ENCODE data around the gene STAT3.
A peak's percentile ranks its signal among the peaks of the same experiment; 100 is the strongest.
"Not testable (repeated sequence)": the region's sequence is repeated elsewhere in the genome, so short reads cannot be mapped to it uniquely, and the experiment has no call there.

Gene STAT3

DNA sequence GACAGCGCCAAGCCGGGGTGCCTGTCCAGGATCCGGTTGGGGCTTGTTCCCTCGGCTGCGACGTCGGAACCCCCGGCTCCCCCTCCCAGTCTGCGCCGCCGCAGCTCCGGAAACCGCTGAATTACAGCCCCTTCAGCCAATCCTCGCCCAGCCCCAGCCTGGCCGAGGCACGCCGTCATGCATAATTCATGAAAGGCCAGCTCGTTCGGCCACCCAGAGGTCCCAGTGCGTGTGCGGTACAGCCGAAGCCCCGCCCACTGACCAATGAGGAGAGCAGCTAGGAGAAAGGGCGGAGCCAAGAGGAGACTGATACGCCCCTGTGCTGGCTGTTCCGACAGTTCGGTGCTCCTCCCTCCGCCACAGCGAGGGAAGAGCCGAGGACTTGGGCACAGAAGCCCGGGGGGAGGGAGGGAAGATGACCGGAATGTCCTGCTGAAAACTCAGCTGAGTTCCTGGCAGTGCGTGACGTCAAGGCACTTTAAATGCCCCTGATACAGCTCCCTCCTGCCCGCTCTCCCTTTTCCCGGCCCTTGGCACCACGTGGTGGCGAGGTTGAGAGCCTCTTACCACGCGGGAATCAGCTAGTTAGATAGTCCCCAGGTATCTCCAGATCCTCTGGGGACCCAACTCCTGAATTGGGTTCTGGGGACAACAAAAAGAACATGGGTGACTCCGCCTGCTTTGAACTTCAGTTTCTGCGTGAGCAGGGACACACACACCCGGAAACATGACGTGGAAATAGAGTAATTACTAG is at the start of gene STAT3:
Gene STAT3, minus strand, starts transcription at position 62 of the 754 bp plus-strand sequence. CDS start 39,926 bp downstream, outside the sequence.
- peak; percentile 98 to 99 for DNase-seq

DNA sequence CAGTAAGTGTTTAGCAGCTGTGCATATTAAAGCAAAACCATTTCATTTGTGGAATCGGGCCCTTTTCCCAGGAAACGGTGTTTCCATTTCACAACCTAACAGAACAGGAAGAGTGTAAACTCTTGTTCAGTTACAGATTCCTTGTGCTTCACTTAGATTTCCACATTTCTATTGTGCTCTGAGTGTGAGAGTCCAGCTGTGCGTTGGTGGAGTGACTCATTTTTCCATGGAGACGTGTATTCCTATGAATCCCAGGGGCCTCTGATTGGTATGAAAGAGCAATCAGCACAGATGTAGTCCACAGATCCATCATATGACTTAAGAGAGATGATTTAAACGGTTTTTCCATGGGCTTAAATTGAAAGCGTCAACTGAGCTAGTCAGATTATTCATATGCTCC is 48.1 kb upstream of the STAT3 start:
- DNase-seq = no peak

DNA sequence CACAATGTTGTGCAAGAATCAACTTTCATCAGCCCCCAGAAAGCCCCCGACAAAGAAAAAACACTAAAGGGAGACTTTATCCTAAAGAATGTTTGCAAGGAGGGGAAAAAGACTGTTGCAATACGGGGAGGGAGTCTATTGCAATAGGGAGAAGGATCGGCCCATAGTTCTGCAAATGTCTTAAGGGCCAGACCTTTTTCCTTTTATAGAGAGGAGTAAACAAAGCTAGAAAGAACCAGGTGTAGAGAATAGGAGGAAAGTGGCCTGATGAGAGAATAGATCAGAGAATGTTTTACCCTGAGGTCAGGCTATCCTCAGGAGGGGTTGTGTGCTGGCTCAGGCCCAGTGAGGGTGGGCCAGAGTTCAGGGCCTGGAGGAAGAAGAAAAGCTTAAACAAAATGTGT is 43.5 kb upstream of the STAT3 start:
- no peak for DNase-seq

DNA sequence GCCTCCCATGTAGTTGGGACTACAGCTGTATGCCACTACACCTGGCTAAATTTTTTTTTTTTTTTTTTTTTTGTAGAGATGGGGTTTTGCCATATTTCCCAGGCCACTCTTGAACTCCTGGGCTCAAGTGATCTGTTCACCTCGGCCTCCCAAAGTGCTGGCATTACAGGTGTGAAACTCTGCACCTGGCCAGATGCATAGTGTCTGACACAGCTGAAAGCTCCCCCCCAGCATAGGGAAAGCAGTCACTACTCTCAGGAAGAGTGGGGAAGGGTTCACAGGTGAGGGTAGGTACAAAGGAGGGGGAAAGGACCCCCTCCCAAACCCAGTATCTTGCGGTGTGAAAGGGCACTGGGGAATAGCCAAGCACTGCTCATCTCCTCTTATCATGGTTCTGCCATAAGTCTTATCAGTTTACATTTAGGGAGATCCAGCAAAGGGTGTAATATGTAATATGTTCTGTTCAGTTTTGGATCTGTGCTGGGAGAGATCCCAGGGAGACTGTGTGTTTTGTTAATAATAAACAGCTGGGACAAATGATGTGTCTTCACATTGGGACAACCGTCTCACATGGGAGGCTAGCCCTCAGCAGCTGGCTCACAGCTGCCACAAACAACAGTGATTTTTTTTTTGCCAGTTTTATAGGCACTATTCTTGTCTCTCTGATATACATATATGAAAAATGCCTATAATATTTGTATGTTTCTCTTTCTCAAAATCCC is 41.6 kb upstream of the STAT3 start:
- DNase-seq = no peak

DNA sequence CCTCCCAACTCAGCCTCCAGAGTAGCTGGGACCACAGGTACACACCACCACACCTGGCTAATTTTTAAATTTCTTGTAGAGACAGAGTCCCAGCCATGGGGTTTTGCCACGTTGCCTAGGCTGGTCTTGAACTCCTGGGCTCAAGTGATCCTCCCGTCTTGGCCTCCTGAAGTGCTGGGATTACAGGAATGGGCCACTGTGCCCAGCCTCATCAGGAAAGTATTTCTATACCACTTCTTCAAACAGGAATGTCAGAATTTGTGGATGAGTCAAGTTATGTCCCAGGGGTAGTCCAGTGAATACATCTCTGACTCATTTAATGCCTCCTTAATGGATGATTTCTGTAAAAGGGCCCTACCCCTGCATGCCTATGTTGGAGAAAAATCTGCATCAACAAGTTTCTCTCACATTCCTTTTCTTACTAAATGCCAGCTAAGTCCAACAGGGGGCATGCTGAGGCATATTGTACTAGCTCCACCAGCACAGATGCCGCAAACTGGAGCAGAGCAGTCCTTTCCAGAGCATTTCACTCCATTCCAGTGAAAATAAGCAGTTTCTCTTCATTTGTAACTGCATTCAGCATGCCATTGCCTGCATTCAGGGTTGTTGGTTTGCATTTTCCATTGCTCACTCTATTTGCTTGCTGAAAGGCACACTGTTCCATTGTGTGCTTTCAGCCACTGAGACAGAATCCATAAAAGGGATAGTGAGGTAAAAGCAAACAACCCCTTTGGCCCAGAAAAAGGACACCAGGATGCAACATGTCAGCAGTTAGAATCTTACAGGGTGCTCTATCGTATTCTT is 40.1 kb upstream of the STAT3 start:
- DNase-seq = peak; percentile 86 to 92

DNA sequence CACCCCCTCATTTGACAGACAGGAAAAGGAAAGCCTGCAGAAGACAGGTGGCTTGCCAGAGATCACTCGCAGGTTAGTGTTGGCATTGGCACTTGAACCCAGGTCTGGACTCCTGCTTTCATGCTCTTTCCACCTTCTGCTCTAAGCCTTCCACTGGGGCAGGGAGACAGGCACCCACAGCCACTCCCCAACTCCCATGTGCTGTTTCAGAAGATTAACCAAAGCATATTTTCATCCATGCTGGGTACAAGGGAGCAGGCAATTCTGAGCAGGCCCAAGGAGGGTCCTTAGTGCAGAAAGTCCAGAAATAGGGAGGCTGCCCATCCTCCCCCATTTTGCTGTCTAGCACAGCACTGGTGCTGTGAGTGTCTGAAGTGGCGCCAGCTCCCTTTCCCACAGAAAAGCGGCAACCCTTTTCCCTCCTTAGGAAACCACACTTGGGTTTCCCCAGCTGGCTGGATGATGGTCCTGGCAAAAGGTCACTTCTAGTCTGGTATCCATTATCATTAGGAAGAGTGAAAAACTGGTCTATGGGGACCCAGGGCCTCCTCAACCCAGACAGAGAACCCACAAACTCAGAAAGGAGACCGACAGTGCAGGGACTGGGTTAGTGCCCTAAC is 36.9 kb upstream of the STAT3 start:
- no peak for DNase-seq

DNA sequence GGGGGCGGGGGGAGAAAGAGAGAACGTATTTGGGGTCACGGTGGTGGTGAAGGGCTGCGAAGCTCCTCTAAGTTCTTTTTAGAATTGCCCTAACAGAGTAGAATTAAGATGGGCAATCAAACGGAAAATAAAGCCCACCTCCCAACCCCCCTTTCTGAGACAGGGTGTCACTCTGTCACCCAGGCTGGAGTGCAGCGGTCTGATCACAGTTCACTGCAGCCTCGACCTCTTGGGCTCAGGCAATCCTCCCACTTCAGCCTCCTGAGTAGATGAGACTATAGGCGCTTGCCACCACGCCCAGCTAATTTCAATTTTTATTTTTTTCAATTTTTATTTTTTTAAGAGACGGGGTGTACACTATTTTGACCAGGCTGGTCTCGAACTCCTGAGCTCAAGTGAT is 35.5 kb upstream of the STAT3 start:
- DNase-seq = no peak

DNA sequence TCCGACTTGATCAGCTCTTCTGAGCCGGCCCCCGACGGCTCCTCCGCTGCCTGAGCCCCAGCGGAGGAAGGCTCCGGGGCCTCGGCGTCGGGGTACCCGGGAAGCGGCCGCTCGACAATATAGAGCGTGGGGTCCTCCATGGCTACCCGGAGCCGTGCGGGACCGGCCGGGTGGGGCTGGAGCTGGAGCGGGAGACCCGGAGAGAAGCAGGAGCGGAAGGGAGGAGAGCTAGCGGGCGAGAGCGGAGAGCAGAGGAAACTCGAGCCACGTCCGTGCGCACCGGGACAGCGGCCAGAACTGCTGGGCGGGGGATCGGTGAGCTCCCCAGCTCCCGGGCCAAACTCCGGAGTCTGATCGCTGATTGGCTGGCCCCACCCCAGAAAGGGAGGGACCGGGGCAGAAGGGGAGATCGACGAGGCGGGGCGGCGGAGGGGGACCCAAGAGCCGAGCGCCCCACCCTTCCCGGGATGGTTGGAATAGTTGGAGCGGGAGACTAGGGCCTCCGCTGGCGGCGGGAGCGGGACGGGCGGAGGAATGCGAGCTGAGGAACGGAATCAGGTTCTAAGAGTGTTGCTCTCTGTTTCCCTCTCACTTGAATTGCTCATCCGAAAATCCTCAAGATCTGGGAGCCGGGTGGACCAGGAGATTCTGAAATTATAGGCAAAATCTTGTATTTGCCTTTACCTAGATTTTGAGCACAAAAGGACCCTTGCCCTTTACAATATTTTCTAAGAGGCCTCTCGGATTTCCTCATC is 34.9 kb upstream of the STAT3 start, which contains the start of gene CAVIN1:
Gene CAVIN1, minus strand, starts transcription at position 299 of the 755 bp plus-strand sequence. Its CDS starts 159 bp downstream, at position 140.
- peak; percentile 89 to 92 for DNase-seq

DNA sequence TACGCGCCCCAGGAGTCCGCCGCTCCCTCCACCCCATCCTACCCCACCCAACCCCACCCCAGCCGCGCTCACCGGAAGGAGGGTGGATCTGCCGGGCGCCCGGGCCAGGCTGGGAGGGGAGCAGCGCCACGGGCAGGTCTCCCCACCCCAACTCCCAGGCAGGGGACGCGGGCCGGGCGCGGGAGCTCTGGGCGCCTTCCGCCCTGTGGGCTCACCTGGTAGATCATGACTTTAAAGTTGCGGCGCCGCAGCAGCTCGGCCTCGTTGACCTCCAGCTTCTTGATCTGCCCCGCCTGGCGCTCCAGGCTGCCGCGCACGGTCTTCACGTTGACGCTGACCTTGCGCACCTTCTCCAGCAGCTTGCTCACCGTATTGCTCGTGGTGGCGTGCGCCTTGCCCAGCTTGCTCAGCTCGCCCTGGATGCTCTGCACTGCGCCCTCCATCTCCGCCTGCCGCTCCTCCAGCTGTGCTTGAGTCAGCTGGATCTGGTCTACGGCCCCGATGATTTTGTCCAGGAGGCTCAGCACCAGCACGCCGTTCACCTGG is 34.2 kb upstream of the STAT3 start:
- DNase-seq = peak in 1 of 2 experiments; percentile 23

DNA sequence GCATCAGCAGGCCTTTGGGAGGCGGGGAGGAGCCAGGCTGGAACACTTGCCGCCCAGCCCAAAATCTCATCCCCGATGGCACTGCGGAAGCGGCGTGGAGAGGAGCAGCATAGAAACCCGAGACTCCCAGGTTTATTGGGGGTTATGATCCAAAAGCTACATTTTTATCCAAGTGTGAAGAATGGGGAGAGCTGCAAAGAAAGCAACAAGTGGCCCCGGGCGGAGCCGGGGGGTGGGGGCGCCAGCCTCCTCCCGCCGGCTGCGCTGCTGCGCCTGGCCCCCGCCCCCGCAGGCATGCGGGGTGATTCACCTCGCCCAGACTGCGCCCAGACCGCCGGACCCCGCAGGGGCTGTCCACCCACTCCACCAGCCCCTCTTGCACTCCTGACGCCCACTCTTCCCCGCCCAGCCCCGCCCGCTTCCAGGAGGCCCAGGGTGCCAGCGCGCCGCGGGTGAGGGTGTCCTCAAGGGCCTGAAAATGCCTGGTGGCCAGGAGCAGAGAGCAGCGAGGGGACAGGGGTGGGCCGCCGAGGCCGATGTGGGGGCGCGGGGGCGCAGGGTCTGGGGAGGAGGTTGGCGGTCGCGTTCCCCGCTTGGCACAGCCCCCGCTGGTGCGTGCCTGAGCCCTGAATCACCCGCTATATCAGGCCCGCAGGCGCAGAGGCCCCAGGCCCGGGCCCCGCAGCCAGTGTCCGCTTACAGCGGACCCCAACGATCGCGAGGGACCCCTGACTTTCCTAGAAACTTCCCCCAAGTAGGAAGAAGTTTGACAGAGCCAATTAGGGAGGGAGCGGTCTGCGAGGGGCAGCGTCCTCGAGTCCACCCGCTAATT is 33.5 kb upstream of the STAT3 start:
- no peak for DNase-seq

DNA sequence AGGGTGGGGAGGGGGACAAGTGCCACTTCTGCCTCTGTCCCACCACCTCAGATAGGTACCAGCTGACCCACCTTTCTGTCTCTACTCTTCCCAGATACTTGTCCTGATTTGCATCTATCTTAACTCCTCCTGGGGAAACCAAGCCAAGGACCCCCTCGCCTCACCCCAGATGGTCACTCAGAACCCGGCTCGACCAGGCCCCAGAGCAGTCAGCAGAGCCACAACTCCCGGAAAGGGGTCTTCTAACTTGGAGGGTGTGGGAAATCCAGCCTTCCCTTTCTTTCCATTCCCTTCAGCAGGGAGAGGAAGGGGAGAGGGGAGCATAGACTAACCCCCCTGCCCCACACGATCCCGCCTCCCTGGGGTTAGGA is 32.9 kb upstream of the STAT3 start:
- no peak for DNase-seq

DNA sequence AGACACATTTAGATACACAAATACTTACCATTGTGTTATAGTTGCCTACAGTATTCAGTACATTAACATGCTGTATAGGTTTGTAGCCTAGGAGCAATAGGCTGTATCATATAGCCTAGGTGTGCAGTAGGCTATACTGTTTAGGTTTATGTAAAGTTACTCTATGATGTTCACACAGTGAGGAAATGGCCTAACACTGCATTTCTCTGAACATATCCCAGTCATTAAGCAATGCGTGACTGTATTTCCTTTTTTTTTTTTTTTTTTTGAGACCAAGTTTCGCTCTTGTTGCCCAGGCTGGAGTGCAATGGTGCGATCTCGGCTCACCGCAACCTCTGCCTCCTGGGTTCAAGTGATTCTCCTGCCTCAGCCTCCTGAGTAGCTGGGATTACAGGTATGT is 29.7 kb upstream of the STAT3 start:
- DNase-seq = not testable (repeated sequence)

DNA sequence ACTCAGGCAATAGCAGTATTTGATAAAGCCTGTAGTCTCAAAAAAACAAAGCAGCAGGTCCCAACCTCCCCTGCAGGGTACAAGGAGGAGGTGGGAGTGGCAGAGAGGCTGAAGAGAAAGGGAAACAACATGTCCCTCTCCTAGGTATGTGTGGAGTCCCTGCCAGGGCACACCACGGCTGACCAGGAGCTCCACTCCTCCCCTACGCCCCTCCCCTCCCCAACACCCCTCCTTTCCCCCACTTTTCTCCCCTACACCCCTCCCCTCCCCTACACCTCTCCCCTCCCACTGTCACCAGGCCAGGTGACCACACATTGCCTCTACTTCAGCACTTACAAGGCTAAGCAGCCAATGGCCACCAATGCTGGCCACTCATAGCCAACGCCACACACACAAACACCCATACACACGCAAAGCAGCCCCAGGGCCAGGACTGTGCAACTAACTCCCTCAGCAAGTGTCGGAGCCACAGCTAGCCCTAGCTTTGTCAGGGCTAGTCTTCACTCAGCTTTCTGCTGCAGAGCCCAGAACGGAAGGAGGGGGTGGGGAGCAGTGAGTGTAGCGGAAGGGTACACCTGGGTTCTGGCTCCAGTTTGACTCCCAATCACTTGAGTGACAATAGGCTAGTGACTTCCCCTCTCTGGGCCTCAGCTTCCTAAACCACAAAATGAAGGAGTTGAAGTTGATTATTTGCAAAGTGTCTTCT is 26.6 kb upstream of the STAT3 start:
- no peak for DNase-seq

DNA sequence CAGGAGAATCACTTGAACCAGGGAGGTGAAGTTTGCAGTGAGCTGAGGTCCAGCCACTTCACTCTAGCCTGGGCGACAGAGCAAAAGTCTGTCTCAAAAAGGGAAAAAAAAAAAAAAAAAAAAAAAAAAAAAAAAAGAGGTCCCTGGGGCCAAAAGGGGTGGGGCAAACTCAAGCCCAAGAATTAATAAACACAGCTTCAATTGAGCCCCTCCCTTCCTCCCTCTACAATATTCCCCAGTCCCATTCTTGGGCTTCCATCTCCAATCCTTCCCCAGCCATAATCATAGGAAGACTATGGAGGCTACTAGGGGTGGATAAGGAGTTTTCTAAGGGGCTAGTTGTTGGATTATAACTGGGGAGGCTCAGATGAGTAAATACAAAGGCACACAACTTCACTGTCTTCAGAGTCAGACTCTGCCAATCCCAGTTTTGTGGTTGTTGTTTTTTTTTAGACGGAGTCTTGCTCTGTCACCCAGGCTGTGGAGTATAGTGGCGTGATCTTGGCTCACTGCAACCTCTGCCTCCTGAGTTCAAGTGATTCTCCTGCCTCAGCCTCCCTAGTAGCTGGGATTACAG is 25.3 kb upstream of the STAT3 start:
- no peak for DNase-seq

DNA sequence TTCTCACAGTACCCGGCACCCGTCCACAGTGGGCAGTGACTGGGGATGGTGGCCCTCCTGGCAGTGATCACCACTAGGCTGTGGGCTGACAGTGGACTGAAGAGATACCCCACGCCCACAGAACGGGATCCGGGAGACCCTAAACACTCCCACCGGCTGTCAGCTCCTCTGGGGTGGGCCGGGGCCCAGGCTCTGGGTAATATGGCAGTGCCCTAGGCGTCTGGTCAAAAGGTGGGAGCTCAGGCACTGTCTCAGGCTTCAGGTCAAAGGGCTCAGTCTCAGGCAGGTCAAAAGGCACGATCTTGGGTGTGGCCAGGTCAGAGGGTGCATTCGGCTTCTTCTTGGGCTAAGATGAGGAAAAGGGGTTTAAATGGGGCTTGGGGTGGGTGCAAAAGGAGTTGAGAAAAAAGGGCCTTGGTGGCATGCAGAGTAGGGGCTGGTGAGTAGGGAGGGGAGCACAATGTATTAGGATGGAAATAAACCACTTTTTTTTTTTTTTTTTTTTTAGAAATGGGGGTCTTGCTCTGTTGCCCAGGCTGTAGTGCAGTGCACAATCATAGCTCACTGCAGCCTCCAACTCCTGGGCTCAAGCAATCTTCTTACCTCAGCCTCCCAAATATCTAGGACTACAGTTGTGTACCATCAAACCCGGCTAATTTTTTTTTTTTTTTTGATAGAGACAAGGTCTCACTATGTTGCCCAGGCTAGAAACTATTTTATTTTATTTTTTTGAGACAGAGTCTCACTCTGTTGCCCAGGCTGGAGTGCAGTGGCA is 23.9 kb upstream of the STAT3 start:
- no peak for DNase-seq

DNA sequence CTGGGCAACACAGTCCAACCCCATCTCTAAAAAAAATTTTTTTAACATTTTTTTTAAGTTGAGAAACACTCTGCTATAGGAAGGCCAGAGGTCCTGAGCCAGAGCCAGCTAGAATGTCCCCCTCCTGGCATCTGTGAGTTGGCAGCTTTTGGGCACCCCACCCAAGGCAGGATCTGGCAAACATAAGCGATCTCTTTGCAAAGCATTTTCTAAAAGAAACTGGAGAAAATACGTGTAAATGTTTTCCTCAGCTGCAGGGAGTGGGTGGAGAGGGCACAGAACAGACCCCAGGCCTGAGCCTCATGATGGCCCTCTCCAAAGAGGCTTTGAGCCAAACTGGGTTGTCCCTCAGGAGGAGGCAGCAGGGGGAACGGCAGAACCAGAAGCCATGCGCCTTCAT is 23.1 kb upstream of the STAT3 start:
- no peak for DNase-seq

DNA sequence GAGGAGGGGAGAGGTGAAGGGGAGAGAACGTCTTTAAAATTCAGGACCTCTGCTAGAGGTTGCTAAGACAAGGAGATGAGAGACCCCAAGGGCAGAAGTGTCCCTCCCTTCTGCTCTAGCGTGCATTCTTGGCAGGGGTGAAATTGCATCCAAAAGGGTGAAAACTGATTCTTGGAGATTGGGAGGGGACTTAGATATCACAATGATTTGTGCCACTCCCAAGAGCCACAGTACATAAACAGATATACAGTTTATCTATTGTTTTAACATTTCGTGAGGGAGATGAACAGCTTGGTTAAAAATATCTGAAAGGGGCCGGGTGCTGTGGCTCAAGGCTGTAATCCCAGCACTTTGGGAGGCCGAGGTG is 22.1 kb upstream of the STAT3 start:
- no peak for DNase-seq

DNA sequence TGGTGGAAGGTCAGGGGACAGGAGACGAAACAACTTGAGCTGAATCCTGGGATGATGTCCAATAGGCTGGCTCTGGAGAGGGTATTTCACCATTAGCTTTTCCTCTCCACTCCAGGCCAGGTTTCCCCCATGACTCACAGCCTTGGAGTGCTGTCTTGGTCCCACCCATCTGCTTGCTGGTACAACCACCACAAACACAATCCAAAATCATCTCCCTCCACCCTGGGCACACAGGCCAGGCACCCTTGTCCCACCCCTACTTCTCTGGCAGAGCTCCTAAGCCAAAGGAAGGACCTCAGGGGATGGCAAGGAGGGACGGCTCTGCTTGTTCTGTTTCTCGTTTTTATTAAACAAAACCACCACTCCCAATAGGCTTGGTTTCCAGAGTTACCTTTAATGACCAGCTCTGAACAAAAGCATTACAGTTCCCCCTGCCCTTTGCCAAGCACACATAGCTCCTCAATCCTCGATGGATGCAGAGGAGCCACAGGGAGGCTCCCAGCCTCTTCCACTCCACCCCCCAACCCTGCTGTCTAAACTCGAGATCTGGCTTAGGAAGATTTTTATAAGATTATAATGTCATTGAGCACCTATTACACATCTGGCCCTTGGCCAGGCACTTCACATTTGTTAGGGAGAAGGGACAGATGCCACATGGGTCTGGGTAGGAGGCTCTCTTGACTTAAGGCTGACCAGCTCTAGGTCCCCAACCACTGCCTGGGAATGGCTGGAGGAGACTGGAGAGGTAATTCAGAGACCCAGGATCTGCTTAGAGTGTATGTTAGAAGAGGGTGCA is 21.5 kb upstream of the STAT3 start:
- DNase-seq = peak; percentile 53 to 83
